GM12864 (cell line): ENCODE measurements around the gene KIF16B.

Source experiments
- DNase-seq: peaks from one replicate; pipeline ENCODE4 v3.0.0-alpha.2; 2011; ENCODE audit warnings: low read depth
- H3K4me3 ChIP-seq: 2 replicates; pipeline ENCODE4 v1.5.1; 2011; ENCODE audit warnings: mild to moderate bottlenecking, low read depth, low read length, control low read depth
- TF ChIP-seq, protein P1 (sequence below): IDR thresholded peaks from 2 replicates; pipeline ENCODE4 v1.5.1; 2011; ENCODE audit warnings: low read depth, mild to moderate bottlenecking, moderate library complexity, low read length, control low read depth, inconsistent platforms; ENCODE audit errors: missing control alignments

The KIF16B gene

DNA sequence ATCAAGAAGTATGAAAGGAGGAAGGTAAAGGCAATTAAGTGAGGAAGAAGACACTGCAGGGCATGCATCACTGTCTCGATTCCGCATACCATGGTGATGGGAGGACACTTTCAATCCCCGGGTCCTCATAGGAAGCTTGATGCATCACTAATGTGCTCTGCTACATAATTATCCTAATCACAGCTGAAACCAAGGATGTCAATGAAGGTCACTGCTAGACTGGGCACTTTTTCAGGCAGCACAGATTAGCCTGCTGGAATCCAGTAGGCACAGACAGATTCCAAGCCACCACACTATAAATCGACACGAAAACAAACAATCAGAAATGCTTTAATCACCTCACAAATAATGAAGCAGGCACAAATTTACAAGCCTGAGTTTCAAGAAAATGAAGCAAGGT is 206.7 kb downstream of the KIF16B start:
- TF ChIP-seq, protein P1, sequence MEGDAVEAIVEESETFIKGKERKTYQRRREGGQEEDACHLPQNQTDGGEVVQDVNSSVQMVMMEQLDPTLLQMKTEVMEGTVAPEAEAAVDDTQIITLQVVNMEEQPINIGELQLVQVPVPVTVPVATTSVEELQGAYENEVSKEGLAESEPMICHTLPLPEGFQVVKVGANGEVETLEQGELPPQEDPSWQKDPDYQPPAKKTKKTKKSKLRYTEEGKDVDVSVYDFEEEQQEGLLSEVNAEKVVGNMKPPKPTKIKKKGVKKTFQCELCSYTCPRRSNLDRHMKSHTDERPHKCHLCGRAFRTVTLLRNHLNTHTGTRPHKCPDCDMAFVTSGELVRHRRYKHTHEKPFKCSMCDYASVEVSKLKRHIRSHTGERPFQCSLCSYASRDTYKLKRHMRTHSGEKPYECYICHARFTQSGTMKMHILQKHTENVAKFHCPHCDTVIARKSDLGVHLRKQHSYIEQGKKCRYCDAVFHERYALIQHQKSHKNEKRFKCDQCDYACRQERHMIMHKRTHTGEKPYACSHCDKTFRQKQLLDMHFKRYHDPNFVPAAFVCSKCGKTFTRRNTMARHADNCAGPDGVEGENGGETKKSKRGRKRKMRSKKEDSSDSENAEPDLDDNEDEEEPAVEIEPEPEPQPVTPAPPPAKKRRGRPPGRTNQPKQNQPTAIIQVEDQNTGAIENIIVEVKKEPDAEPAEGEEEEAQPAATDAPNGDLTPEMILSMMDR, result no peak
- H3K4me3 ChIP-seq, result no peak overlapping the region
- no peak for DNase-seq

DNA sequence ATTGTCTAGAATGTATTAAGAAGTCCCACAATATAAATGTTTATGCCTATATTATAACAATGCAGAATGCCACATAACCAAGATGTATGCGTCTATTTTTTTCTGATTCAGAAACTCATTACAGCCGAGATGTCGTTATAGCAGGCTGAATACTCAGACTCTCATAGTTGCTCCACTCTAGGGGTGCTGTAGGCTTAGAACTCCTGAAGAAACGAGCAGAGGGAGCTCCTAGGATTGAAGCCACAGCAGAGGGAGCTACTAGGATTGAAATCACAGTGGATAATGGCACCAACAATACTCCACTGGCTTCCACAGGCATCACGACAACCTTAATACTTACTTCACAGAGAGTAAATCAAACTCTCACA is 208.9 kb downstream of the KIF16B start:
- TF ChIP-seq, protein P1, result no peak
- DNase-seq, result no peak
- H3K4me3 ChIP-seq, result no peak overlapping the region

- TF ChIP-seq, protein P1, result no peak
- DNase-seq, result no peak
- no peak overlapping the region for H3K4me3 ChIP-seq
These were observed 209.5 kb downstream of the KIF16B start for GRCh38 chr20:16363506-16364319.

- no peak overlapping the region for H3K4me3 ChIP-seq
- DNase-seq, result no peak
- TF ChIP-seq, protein P1, result no peak
These were observed 210.6 kb downstream of the KIF16B start for GRCh38 chr20:16362642-16363041.

DNA sequence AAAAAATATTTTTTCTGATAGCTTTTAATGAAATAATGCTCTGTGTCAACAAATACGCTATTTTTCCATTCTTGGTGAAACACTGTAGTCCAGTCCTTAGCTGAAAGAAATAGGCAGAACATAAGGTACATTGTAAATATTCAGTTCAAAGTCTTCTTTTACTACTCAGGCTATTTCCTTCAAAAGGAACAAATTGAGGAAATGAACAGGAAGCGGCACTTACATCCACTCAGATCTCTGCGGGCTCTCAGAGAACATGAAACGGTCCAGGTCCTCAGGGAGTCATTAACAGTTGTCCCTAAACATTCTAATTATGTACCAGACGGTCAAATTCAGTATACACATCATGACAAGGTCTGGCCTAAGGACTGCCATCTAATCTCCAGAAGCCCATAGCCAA is 212.6 kb downstream of the KIF16B start:
- DNase-seq, result no peak
- no peak overlapping the region for H3K4me3 ChIP-seq
- TF ChIP-seq, protein P1, result no peak

- TF ChIP-seq, protein P1, result no peak
- no peak for DNase-seq
- H3K4me3 ChIP-seq, result no peak overlapping the region
These were observed 219.8 kb downstream of the KIF16B start for GRCh38 chr20:16353417-16353781.

DNA sequence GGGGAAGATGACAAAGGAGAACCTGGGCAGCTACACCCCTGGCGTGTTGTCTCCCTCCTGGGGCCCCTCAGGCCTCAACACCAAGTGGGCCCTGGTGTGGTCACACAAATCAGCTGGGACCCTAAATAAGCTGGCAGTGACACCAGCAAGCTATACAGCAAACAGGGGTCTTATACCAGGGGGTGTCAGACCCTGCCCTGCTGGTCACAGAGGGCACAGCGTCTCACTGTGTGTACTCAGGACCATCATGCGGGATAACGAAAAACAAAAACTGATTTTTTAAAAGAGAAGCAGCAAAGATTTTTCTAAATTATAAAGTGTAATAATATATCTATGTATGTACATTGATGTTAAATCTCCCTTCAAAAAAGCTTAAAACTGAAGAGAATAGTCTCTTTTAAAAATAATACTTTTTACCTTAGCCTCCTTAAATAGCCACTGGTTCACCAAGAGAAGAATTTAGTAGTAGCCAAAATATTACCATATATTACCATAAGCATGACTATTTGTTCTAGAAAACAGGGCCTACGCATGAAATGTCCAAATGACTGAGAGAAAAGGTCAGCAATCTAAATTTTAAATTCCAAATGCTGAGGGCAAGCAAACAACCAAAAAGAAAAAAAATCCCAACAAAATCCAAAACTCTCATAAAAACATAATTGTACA is 220.4 kb downstream of the KIF16B start:
- TF ChIP-seq, protein P1, result no peak
- H3K4me3 ChIP-seq, result no peak overlapping the region
- no peak for DNase-seq
